MM.1S (cell line): ENCODE measurements around the gene UTP14C.

Source experiments
- CTCF ChIP-seq: fragments of 300-600 bp; sonication (generic); IDR thresholded peaks from 2 replicates; pipeline ENCODE4 v1.5.1; 2016; ENCODE audit warnings: antibody characterized with exemption, low read length, mixed read lengths
- EZH2 ChIP-seq: fragments of 300-600 bp; sonication (generic); optimal IDR thresholded peaks from 2 replicates; pipeline ENCODE3; 2017; ENCODE audit warnings: low read depth, mild to moderate bottlenecking, antibody characterized with exemption, low read length, mixed read lengths
- EZH2phosphoT487 ChIP-seq: fragments of 300-600 bp; sonication (generic); IDR thresholded peaks from 2 replicates; pipeline ENCODE4 v1.6.1; 2018; ENCODE audit warnings: antibody characterized with exemption, low read length

GRCh38 chr13:52067237-52067636 is 42.7 kb downstream of the UTP14C start:
- TF ChIP-seq CTCF = no peak
- TF ChIP-seq EZH2phosphoT487 = no peak
- no peak for TF ChIP-seq EZH2
